Measurements from ENCODE around the gene DENND1C. TPM values are rescaled to one million over a fixed set of nuclear protein-coding genes. Genes with fewer than 3 reads are reported as not detected.

Gene DENND1C, protein sequence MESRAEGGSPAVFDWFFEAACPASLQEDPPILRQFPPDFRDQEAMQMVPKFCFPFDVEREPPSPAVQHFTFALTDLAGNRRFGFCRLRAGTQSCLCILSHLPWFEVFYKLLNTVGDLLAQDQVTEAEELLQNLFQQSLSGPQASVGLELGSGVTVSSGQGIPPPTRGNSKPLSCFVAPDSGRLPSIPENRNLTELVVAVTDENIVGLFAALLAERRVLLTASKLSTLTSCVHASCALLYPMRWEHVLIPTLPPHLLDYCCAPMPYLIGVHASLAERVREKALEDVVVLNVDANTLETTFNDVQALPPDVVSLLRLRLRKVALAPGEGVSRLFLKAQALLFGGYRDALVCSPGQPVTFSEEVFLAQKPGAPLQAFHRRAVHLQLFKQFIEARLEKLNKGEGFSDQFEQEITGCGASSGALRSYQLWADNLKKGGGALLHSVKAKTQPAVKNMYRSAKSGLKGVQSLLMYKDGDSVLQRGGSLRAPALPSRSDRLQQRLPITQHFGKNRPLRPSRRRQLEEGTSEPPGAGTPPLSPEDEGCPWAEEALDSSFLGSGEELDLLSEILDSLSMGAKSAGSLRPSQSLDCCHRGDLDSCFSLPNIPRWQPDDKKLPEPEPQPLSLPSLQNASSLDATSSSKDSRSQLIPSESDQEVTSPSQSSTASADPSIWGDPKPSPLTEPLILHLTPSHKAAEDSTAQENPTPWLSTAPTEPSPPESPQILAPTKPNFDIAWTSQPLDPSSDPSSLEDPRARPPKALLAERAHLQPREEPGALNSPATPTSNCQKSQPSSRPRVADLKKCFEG
- 90.0 and 94.3 TPM in 2 replicates for total RNA-seq

DNA sequence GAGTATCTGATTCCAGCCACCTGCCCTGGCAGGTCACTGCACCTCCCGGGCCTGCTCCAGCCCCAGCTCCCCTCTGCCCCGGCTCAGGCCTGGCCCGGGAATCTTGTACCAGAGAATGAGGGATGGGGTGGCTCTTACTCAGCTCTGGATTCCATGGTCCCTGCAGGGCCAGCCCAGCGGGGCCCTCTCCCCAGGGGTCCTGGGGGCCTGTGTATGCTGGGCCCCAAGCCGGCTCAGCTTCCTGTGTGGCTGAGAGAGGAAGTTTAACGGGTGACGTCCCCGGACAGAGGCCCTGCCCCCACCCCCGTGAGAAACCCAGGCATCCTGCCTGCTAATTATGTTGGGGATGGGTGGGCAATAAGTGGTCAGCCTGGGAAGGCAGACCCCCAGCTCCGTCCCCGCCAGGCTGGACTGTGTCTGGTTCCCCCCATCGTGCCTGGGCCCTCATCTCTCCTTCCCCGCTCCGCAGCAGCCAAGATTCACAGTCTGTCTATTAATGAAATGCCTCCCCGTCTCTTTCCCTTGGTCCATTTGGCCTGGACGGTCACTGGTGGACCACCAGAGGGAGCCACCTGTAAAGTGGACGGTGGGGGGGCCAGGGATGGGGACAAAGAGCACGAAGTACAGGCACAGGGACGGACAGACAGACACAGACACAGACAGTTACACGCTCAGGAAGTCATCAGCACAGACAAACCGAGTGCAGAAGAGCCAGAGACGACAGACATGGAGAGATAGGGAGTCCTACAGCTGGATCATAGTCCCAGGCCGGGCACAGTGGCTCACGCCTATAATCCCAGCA is at the start of gene DENND1C:
TSS of gene DENND1C (minus strand) at position 247 of the 802 bp plus-strand sequence. CDS start at position 155, 92 bp downstream.
- intact Hi-C loops (cut with micrococcal nuclease), result loop anchor here (1.0 to 2.0 kb wide), 2 partner anchors 21 to 23 kb away; no protein-coding TSS in a partner anchor

DNA sequence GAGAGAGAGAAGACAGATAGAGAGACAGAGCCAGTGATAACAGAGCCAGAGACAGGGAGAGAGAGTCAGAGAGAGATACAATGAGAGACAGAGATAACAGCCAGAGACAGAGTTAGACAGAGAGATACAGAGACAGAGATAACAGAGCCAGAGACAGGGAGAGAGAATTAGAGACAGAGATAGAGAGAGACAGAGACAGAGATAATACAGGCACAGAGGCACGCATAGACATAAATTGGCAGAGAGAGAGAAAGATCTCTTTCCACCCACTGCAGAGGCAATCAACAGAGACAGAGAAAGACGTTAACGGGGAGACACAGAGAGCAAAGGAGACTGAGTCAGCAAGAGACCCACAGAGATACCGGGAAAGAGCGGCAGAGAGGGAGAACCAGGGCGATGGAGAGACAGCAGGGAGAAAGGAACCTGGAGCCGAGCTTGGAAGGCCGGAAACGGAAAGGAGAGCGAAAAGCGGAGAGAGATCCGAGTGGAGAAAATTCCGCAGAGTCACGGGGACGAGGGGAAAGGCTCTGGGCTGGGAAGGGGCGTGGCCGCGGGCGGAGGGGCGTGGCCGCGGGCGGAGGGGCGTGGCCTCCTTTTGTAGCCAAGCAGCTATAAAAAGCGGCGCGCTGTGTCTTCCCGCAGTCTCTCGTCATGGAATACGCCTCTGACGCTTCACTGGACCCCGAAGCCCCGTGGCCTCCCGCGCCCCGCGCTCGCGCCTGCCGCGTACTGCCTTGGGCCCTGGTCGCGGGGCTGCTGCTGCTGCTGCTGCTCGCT is 49.0 kb upstream of the DENND1C start, which contains the start of gene TNFSF9:
TSS of gene TNFSF9 (plus strand) at position 641 of the 777 bp plus-strand sequence. CDS start at position 652, 11 bp downstream.
- intact Hi-C loops (cut with micrococcal nuclease), result loop anchor here (5.0 kb wide), 2 partner anchors 207 to 332 kb away; partner anchors contain the start of genes GPR108 and TRIP10

DNA sequence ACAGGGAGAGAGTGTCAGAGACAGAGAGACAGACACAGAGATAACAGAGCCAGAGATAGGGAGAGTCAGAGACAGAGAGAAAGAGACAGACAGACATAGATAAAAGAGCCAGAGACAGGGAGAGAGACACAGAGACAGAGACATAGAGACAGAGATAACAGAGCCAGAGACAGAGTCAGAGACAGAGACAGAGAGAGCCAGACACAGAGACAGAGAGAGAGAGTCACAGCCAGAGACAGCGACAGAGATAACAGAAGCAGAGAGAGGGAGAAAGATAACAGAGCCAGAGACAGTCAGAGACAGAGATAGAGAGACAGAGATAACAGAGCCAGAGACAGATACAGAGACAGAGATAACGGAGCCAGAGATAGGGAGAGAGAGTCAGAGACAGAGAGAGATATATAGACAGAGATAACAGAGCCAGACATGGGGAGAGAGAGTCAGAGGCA is 48.4 kb upstream of the DENND1C start:
- intact Hi-C loops (cut with micrococcal nuclease), result loop anchor here (5.0 kb wide), 2 partner anchors 207 to 332 kb away; partner anchors contain the start of genes GPR108 and TRIP10

DNA sequence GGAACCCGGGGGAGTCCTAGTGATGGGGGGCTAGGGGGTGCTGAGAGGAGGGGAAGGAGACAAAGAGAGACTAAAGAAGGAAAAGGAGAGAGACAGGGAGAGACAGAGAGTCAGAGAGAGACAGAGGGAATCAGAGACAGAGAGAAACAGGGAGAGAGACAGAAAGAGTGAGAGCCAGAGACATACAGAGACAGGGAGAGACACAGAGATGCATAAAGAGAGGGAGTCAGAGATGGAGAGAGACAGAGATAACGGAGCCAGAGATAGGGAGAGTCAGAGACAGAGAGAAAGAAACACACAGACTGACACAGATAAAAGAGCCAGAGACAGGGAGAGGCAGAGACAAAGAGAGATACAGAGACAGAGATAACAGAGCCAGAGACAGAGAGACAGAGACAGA is 47.8 kb upstream of the DENND1C start:
- intact Hi-C loops (cut with micrococcal nuclease), result no loop called here

DNA sequence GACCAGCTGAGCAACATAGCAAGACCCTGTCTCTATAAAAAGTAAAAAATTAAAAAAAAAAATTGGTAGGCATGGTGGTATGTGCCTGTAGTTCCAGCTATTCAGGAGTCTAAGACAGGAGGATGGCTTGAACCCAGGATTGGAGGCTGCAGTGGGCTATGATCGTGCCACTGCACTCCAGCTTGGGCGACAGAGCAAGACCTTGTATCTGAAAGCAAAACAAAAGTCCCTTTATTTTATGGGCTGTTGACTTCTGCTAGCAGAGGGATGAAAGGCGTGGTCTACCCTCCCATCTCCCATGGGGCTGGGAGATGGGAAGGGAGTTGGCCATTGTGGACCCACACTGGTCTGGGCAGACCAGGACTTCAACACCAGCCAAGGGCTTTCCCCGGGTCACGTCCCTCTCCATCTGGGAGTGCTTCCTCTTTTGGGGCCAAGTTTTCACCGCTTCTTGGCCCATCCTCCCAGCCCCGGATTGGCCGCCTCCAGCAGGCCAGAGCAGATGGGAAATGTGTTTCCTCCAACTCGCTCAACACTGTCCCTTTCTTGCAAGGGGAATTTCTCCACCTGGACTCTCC is 47.0 kb upstream of the DENND1C start:
- intact Hi-C loops (cut with micrococcal nuclease), result no loop called here

DNA sequence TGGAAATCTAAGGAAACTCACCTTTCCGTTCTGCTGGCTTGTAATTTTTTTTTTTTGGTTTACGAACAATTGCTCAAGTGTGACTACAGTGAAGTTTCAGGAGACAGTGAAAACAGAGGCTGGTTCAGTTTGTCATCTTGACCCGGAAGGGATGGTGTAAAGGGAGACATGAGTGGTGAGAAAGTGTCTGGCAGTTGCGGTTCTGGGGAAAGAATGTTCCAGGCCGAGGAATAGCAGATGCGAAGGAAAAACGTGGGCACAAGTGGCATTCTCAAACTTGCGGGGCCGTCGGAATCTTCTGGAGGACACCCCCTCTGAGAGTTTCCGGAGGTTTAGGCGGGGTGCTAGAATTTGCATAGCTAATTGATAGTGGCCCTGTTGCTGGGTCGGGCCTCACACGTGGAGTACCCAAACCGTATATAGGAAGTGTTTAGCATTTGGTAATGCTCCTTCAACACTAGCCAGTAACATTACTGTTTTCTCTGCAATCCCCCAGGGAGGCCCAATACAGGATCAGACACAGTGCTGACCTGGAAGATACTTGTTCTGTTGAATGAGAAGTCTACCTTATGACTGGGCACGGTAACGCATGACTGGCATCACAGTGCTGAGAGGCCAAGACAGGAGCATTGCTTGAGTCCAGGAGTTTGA is 46.4 kb upstream of the DENND1C start:
- intact Hi-C loops (cut with micrococcal nuclease), result no loop called here

DNA sequence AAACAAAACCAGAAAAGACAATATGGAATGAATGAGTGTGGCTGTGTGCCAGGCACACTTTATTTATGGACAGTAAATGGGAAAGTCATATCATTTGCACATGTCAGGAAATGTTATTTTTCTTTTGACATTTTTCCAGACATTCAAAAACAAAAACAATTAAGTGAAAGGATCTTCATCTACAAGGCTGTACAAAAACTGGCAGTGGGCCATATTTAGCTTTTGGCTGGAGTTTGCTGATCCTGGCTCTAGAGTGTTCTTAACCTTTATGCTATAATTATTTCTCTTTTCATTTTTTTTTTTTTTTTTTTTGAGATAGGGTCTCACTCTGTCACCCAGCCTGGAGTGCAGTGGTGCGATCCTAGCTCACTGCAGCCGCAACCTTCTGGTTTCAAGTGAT is 42.7 kb upstream of the DENND1C start:
- intact Hi-C loops (cut with micrococcal nuclease), result no loop called here

DNA sequence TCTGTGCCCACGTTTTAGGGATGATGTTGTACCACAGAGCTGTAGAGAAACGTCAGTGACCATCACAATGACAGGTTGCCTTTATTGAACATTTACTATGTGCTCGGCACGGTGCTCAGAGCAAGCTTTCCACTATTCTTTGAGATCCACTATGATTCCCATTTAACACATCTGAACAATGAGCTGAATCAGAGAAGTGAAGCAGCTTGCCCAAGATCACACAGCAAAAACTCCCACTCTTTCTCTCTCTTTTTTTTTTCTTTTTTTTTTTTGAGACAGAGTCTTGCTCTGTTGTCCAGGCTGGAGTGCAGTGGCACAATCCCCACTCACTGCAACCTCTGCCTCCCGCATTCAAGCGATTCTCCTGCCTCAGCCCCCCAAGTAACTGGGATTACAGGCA is 41.1 kb upstream of the DENND1C start:
- intact Hi-C loops (cut with micrococcal nuclease), result no loop called here

DNA sequence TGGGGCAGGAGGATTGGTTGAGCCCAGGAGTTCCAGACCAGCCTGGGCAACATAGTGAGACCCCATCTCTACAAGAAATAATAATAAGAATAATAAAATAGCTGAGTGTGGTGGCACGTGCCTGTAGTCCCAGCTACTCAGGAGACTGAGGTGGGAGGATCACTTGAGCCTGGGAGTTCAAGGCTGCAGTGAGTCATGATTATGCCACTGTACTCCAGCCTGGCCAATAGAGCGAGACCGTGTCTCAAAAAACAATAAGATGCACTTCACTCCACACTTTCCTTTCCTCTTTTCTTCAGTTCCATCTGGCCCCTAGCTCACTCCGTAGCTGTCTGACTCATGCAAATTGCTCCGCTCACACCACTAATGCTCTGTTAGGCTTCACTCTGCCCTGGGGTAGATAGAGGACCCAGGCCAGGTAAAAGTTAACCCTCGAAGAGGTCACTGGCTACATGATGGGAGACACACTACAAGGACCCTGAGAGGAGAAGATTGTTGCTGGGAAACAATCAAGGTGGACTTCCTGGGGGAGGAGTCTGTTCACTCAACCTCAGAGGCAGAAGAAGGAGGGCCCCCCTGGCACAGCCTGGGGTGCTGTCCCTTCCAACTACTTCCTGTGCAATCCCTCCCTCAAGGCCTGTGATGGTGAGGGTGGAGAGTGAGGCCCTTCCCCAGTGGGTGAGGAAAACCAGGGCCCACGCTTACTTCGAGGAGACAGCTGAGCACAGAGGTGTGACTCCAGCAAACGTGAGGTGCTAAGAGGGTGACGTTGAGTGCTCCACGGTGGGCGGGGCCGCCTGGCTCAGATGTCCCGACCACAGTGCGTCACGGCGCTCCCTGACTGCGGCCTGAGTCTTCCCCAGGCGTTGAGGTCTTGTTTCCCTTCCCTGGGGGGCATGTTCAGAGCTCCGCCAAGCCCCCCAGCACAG is 40.4 kb upstream of the DENND1C start:
- intact Hi-C loops (cut with micrococcal nuclease), result no loop called here

DNA sequence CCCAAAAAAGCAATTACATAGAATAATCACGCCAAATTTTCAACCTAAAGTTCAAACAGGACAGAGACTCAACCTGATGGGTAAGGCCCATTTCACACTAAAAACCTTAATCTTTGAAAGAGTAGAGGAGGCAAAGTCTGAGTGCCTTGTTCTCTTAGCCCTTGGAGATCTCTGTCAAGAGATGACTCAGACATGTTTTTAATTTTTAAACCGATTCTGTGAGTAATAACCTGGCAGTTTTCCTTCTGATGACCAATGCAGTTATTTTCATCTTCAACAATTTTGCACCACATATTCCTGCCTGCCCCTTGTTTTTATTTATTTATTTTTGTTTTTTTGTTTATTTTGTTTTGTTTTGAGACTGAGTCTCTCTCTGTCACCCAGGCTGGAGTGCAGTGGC is 37.7 kb upstream of the DENND1C start:
- intact Hi-C loops (cut with micrococcal nuclease), result loop anchor here (2.0 to 5.0 kb wide), 3 partner anchors 38 to 153 kb away; partner anchors contain the start of genes CD70 and TNFSF14

DNA sequence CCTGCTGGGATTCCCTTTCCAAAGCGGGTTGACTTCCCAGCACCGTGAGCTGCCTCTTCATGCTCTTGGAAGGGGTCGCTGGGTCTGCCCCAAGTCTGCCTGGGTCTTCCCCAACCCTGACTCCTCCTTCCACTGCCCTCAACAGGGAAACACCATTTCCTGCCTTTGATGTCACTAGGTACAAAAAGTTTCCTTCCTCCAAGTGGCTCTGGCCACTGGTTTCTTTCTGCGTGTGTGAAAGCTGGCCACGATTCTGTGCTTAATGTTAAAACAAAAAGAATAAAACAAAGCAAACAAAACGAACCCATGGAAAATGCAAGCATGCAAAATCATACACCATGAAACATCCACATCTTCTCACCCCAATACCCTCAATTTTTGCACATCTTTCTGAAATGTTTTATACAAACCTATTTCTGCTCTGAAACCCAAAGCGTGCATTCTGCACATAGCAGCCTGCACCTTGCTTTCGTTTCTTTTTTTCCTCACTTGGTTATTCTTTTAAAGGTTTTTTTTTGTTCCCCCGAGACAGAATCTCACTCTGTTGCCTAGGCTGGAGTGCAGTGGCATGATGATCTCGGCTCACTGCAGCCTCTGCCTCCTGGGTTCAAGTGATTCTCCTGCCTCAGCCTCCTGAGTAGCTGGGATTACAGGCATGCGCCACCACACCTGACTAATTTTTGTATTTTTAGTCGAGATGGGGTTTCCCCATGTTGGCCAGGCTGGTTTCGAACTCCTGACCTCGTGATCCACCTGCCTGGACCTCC is 36.7 kb upstream of the DENND1C start:
- intact Hi-C loops (cut with micrococcal nuclease), result loop anchor here (2.0 to 5.0 kb wide), 3 partner anchors 38 to 154 kb away; partner anchors contain the start of genes CD70 and TNFSF14

DNA sequence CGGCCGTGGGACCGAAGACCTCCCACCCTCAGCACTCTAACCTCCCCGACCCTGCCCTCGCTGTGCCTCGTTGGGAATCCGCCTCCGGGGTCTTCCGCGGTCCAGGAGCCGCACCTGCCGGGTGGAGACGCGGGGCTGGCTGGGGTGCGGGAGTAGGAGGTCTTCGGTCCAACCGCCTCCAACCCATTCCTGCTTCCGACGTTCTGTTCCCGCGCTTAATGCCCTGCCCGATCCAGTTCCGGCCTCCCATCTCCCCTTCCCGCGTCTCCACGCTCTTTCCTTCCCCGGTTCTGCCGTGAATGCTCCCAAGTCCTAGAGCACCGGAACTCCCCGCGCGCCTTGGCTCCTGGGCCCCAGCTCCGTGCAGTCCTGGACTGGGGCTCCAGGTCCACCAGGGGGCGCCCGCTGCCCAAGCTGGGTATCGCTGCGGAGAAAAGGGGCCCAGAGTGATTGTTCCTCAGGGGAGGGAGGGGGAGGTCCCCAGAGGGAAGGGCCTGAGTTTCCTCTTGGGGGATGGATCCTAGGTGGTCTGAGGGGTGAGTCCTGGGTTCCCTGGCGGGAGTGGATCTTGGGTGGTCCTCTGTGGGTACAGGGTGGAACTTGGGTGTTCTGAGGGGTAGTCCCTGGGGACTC is 35.2 kb upstream of the DENND1C start:
- intact Hi-C loops (cut with micrococcal nuclease), result loop anchor here (1.0 to 5.0 kb wide), 5 partner anchors 117 to 347 kb away; partner anchors contain the start of genes GPR108, SH2D3A and TNFSF14

DNA sequence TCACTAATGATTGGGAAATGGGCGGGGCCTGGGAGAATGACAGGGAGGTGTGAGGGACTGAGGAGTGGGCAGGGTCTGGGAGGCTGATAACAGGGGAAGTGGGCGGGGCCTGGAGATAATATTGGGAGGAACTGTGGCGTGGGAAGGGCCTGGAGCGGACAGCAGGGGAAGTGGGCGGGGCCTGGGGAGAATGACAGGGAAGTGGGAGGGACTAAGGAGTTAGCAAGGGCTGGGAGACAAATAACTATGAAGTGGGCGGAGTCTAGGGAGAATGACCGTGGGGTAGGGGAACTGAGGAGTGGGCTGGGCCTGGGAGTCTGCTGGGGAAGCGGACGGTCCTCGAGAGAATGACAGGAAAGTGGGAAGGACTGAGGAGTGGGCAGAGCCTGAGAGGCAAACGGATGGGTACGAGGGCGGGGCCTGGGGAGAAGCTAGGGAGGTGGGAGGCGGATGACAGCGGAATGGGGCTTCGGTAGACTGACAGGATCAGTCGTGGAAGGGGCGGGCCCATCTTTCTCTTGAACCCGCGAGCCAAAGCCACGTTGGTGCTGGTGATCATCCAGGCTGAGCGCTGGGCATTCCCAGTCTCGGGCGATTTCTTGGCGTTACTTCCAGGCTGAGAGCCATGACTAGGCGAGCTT is 34.6 kb upstream of the DENND1C start:
- intact Hi-C loops (cut with micrococcal nuclease), result loop anchor here (1.0 to 5.0 kb wide), 2 partner anchors 156 to 251 kb away; partner anchors contain the start of genes SH2D3A and TNFSF14

DNA sequence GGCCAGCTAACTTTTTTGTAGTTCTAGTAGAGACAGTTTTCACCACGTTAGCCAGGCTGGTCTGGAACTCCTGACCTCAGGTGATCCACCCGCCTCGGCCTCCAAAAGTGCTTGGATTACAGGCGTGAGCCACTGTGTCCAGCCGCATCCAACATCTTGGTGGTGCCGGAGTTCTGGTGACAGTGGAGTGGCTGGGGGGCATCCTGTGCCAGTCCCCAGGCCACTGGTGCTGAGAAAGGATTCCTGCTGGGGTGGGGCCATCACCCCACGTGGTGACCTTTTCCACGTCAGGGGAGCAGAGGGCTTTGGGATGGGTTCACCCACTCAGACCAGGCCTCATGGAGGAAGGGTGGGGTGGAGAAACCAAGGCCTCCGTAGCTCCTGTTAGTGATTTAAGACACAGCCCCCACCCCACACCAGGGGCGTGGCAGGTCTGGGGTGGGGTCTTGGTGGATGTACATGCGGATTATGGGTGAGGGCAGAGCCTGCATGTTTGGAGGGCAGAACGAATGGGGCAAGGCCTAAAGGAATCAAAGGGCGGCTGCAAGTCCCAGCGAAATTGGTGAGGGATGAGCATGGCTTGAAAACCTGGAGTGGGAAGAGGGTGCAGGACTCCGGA is 33.4 kb upstream of the DENND1C start:
- intact Hi-C loops (cut with micrococcal nuclease), result loop anchor here (5.0 kb wide), 1 partner anchor 157 kb away; the partner anchor contains the start of gene TNFSF14

DNA sequence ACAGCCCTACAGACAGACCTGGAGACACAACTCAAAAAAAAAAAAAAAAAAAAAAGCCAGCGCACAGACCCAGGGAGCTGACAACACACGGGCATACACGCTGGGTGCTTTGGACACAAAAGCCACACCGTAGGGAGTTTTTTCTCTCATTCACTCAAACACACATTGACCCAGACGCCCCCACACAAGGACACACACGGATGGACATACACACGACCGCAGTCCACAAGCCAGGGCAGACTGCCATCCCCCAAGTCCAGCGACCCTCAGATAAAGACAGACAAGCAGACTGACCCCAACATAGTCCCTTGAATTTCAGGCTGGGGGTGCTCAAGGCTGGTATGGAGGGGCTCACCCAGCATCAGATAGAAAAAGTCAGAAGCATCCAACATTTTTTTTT is 32.5 kb upstream of the DENND1C start:
- intact Hi-C loops (cut with micrococcal nuclease), result no loop called here

DNA sequence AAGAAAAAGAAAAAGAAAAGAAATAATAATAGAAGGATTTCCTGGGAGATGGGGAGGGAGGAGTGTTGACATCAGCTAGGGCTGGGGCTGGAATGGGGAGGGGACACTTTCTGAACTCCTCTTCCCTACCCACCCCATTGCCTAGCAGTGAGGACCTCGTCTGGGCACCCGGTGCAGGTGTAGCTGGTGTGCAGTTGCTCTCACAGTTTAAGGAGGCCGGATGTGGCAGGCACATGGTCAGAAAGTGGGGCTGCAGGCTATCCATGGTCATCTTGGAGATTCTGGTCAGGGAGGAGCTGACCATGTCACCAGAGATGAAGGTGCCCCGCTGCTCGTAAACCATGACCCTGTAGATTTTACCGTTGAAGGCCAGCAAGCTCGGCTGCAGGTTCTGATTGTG is 29.0 kb upstream of the DENND1C start:
- intact Hi-C loops (cut with micrococcal nuclease), result no loop called here
